ENCODE results near the gene KRT75. TPM values are rescaled to one million over a fixed set of nuclear protein-coding genes. Genes with fewer than 3 reads are reported as not detected.

Gene KRT75
- total RNA-seq, 1 donor from 2014 or later, result not detected

DNA sequence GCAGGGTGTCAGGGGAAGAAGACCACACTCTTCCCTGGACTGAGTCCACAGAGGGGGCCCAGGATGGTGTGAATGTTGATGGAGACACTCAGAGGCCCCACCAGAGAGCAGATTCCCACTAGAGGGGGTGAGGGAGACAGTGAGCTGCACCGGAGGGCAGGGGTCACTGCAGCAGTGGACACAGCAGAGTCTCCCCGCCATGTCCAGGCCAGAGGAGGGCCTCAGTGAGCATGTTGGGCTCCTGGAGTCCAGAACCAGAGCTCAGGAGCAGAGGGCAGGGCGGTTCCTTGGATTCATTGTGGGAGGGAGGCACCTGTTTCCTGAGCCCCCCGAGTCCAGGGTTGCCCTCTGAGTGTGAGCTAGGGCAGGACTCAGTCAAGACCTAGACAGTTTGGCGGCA is 26.3 kb downstream of the KRT75 start:
- H3K4me3 Mint-ChIP-seq, result no peak overlapping the region
- Histone ChIP-seq H3K4me3 (no peak overlapping the region), H3K36me3 (no peaks in the 10 kb centered on the region), H3K9me3 (ENCODE audit: low read depth) (no peaks in the 10 kb centered on the region), H3K79me2 (ENCODE audit: low read depth) (no peaks in the 10 kb centered on the region), H3F3A (ENCODE audit: low read depth) (no peaks in the 10 kb centered on the region), H3K9ac (no peak overlapping the region), H3K4me2 (no peak overlapping the region), H3K4me1 (peaks cover 3% of the 10 kb centered on the region), H2AFZ (replicated peaks) (no peak overlapping the region), H4K20me1 (ENCODE audit: low read depth) (no peaks in the 10 kb centered on the region), H3K27me3 (no peaks in the 10 kb centered on the region), H3K27ac (no peak overlapping the region)
- DNase-seq (ENCODE audit: low spot score), result peak; percentile 19
- no peak overlapping the region for H3K27ac Mint-ChIP-seq
- TF ChIP-seq, protein P1, sequence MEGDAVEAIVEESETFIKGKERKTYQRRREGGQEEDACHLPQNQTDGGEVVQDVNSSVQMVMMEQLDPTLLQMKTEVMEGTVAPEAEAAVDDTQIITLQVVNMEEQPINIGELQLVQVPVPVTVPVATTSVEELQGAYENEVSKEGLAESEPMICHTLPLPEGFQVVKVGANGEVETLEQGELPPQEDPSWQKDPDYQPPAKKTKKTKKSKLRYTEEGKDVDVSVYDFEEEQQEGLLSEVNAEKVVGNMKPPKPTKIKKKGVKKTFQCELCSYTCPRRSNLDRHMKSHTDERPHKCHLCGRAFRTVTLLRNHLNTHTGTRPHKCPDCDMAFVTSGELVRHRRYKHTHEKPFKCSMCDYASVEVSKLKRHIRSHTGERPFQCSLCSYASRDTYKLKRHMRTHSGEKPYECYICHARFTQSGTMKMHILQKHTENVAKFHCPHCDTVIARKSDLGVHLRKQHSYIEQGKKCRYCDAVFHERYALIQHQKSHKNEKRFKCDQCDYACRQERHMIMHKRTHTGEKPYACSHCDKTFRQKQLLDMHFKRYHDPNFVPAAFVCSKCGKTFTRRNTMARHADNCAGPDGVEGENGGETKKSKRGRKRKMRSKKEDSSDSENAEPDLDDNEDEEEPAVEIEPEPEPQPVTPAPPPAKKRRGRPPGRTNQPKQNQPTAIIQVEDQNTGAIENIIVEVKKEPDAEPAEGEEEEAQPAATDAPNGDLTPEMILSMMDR (IDR thresholded peaks at IDR 0.05), result no peak
- TF ChIP-seq EZH2 (IDR thresholded peaks at IDR 0.05), result no peak
- TF ChIP-seq EZH2phosphoT487 (IDR thresholded peaks at IDR 0.05), result no peak
- peaks cover 6% of the 10 kb centered on the region for H3K9me3 Mint-ChIP-seq
- peaks cover 8% of the 10 kb centered on the region for H3K27me3 Mint-ChIP-seq (ENCODE audit: insufficient read depth, low read depth)
- peaks cover 9% of the 10 kb centered on the region for H3K4me1 Mint-ChIP-seq
- no peaks in the 10 kb centered on the region for H3K36me3 Mint-ChIP-seq

DNA sequence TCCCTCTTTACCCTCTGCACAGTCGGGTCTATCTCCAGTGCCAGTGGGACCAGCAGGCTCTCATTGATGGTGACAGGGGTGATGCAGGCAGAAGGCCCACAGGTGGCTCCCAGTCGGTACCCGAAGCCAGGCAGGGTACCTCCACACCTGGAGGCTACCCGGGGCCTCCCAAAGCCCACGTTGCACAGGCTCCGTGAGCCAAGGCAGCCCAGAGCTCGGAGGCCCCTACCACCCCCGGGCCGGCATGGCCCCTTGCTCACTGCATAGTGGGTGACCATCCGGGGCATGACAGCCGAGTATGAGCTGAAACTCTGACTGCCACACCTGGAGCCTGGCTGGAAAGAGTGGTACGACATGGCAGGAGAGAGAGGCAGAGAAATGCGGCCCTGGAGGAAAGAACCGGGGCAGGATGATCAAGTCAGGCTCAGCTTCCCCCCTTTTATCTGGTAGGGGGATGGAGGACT is 28.2 kb downstream of the KRT75 start, which contains the start of gene KRT82:
KRT82 (minus strand) TSS at position 414 of the 464 bp plus-strand sequence; CDS start at position 356, 58 bp downstream.
- Histone ChIP-seq H4K20me1 (ENCODE audit: low read depth) (no peaks in the 10 kb centered on the region), H3K79me2 (ENCODE audit: low read depth) (no peaks in the 10 kb centered on the region), H3K36me3 (no peaks in the 10 kb centered on the region), H3K27me3 (no peaks in the 10 kb centered on the region), H3K4me3 (no peak within 1 kb of the TSS), H3K27ac (no peak within 1 kb of the TSS), H3K4me1 (peaks cover 4% of the 10 kb centered on the region), H3K9ac (no peak within 1 kb of the TSS), H3K9me3 (ENCODE audit: low read depth) (no peaks in the 10 kb centered on the region), H2AFZ (replicated peaks) (no peak within 1 kb of the TSS), H3F3A (ENCODE audit: low read depth) (no peaks in the 10 kb centered on the region), H3K4me2 (no peak within 1 kb of the TSS)
- Mint-ChIP-seq H3K36me3 (no peaks in the 10 kb centered on the region), H3K27me3 (ENCODE audit: insufficient read depth, low read depth) (peaks cover 7% of the 10 kb centered on the region), H3K27ac (no peak within 1 kb of the TSS), H3K4me1 (peaks cover 5% of the 10 kb centered on the region), H3K9me3 (peaks cover 4% of the 10 kb centered on the region), H3K4me3 (no peak within 1 kb of the TSS)
- no peak for TF ChIP-seq EZH2phosphoT487 (IDR thresholded peaks at IDR 0.05)
- TF ChIP-seq, protein P1 (IDR thresholded peaks at IDR 0.05), result no peak
- no peak for TF ChIP-seq EZH2 (IDR thresholded peaks at IDR 0.05)
- no peak for DNase-seq (ENCODE audit: low spot score)

DNA sequence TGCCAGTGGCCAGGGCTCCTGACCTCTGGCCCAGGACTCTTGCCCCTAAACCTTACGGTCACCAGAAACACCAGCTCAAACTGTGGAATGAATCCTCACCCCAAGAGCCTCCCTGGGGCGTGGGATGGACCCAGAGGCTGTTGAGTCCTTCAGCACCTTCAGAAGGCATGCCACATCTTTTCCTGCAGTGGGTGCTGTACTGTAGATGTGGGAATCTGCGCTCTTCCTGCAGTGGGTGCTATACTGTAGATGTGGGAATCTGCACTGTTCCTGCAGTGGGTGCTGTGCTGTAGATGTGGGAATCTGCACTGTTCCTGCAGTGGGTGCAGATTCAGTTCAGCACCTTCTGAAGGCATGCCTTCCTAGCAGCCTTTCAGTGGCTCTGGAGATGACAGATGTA is 29.2 kb downstream of the KRT75 start:
- Histone ChIP-seq H3K27me3 (no peaks in the 10 kb centered on the region), H3K9ac (no peak overlapping the region), H3K4me1 (peaks cover 4% of the 10 kb centered on the region), H3K27ac (no peak overlapping the region), H3K36me3 (no peaks in the 10 kb centered on the region), H3K9me3 (ENCODE audit: low read depth) (no peaks in the 10 kb centered on the region), H3K4me2 (no peak overlapping the region), H3K4me3 (no peak overlapping the region), H3F3A (ENCODE audit: low read depth) (no peaks in the 10 kb centered on the region), H3K79me2 (ENCODE audit: low read depth) (no peaks in the 10 kb centered on the region), H4K20me1 (ENCODE audit: low read depth) (no peaks in the 10 kb centered on the region), H2AFZ (replicated peaks) (no peak overlapping the region)
- Mint-ChIP-seq H3K27ac (no peak overlapping the region), H3K4me3 (no peak overlapping the region), H3K36me3 (no peaks in the 10 kb centered on the region), H3K4me1 (peaks cover 5% of the 10 kb centered on the region), H3K9me3 (no peaks in the 10 kb centered on the region), H3K27me3 (ENCODE audit: insufficient read depth, low read depth) (peaks cover 7% of the 10 kb centered on the region)
- DNase-seq (ENCODE audit: low spot score), result no peak
- no peak for TF ChIP-seq EZH2phosphoT487 (IDR thresholded peaks at IDR 0.05)
- no peak for TF ChIP-seq EZH2 (IDR thresholded peaks at IDR 0.05)
- TF ChIP-seq, protein P1 (IDR thresholded peaks at IDR 0.05), result no peak

All from neural progenitor cell (in vitro differentiated cells).